ENCODE measurements around the gene MAGI2.

DNA sequence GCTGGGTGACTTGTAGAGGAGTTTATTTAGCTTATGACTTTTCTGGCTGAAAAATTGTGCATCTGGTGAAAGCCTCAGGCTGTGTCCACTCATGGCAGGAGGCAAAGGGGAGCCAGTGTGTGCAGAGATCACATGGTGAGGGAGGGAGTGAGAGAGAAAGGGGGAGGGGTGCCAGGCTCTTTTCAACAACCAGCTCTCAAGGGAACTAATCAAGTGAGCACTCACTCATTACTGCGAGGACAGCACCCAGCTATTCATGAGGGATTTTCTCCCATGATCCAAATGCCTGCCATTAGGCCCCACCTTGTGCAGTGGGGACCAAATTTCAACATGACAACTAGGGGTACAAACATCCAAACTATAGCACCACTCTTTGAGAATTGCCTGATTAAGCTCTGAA lies 590.2 kb downstream of the MAGI2 start:
- TF ChIP-seq, protein P1, sequence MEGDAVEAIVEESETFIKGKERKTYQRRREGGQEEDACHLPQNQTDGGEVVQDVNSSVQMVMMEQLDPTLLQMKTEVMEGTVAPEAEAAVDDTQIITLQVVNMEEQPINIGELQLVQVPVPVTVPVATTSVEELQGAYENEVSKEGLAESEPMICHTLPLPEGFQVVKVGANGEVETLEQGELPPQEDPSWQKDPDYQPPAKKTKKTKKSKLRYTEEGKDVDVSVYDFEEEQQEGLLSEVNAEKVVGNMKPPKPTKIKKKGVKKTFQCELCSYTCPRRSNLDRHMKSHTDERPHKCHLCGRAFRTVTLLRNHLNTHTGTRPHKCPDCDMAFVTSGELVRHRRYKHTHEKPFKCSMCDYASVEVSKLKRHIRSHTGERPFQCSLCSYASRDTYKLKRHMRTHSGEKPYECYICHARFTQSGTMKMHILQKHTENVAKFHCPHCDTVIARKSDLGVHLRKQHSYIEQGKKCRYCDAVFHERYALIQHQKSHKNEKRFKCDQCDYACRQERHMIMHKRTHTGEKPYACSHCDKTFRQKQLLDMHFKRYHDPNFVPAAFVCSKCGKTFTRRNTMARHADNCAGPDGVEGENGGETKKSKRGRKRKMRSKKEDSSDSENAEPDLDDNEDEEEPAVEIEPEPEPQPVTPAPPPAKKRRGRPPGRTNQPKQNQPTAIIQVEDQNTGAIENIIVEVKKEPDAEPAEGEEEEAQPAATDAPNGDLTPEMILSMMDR (IDR thresholded peaks at IDR 0.05) = no peak
- TF ChIP-seq POLR2A (IDR thresholded peaks at IDR 0.05) = no peak

Data from esophagus squamous epithelium (tissue), 4 donors.